HUES64 (cell line): Measurements from ENCODE around the gene SBF2.

Experiments
- H3K27ac ChIP-seq: 2 replicates; pipeline ENCODE4 v1.7.0; 2013; ENCODE audit warnings: low read depth, low read length, inconsistent platforms
- H3K27me3 ChIP-seq: 2 replicates; pipeline ENCODE4 v1.6.1; 2013; ENCODE audit warnings: mild to moderate bottlenecking, low read length; ENCODE audit not compliant: insufficient read depth
- H3K36me3 ChIP-seq: 2 replicates; pipeline ENCODE4 v1.6.1; 2013; ENCODE audit warnings: mild to moderate bottlenecking, low read length; ENCODE audit not compliant: insufficient read depth
- H3K4me1 ChIP-seq: 2 replicates; pipeline ENCODE4 v1.6.1; 2013; ENCODE audit warnings: mild to moderate bottlenecking, low read length, moderate library complexity; ENCODE audit not compliant: insufficient read depth
- H3K4me3 ChIP-seq: 2 replicates; pipeline ENCODE4 v1.5.1; 2013; ENCODE audit warnings: mild to moderate bottlenecking, low read length, moderate library complexity
- H3K9ac ChIP-seq: 2 replicates; pipeline ENCODE4 v1.6.1; 2013; ENCODE audit warnings: mild to moderate bottlenecking, low read depth, low read length
- H3K9me3 ChIP-seq: 2 replicates; pipeline ENCODE4 v1.6.1; 2013; ENCODE audit warnings: low read depth, low read length; ENCODE audit not compliant: insufficient read depth
- WGBS: fragments of 150-250, 120-280 bp; methylation state at CpG from one replicate; pipeline ENCODE4 v1.1.7; 2013; ENCODE audit warnings: missing lambda C conversion rate; 5-methylcytosine and 5-hydroxymethylcytosine counted together

SBF2 gene

GRCh38 chr11:9876331-9876730, 417.7 kb downstream of the SBF2 start:
- Histone ChIP-seq H3K36me3 (no peaks in the 10 kb centered on the region), H3K9me3 (peaks cover 12% of the 10 kb centered on the region), H3K4me3 (no peak overlapping the region), H3K4me1 (peaks cover 4% of the 10 kb centered on the region; the same call in 1 of the 2 replicates), H3K27ac (no peak overlapping the region), H3K9ac (no peak overlapping the region), H3K27me3 (no peaks in the 10 kb centered on the region)
- 90% methylated on average over 5 of the region's 5 CpGs for whole genome bisulfite sequencing

- Histone ChIP-seq H3K9me3 (peaks cover 12% of the 10 kb centered on the region), H3K27ac (no peak overlapping the region), H3K4me3 (no peak overlapping the region), H3K27me3 (no peaks in the 10 kb centered on the region), H3K9ac (no peak overlapping the region), H3K4me1 (peaks cover 4% of the 10 kb centered on the region; the same call in 1 of the 2 replicates), H3K36me3 (no peaks in the 10 kb centered on the region)
- 94% methylated on average over 6 of the region's 6 CpGs for WGBS
Measured at GRCh38 chr11:9875862-9876261, 418.2 kb downstream of the SBF2 start.

GRCh38 chr11:9875399-9875798, 418.6 kb downstream of the SBF2 start:
- H3K4me1 ChIP-seq = peaks cover 4% of the 10 kb centered on the region; the same call in 1 of the 2 replicates
- H3K9ac ChIP-seq = no peak overlapping the region
- no peak overlapping the region for H3K27ac ChIP-seq
- no peaks in the 10 kb centered on the region for H3K27me3 ChIP-seq
- H3K36me3 ChIP-seq = no peaks in the 10 kb centered on the region; the same call in 1 of the 2 replicates
- 89% methylated on average over 1 of the region's 1 CpG for WGBS
- H3K4me3 ChIP-seq = no peak overlapping the region
- H3K9me3 ChIP-seq = peaks cover 13% of the 10 kb centered on the region

GRCh38 chr11:9874466-9874865, 419.6 kb downstream of the SBF2 start:
- Histone ChIP-seq H3K27me3 (no peaks in the 10 kb centered on the region), H3K36me3 (no peaks in the 10 kb centered on the region; the same call in 1 of the 2 replicates), H3K4me3 (no peak overlapping the region), H3K4me1 (peaks cover 4% of the 10 kb centered on the region; the same call in 1 of the 2 replicates), H3K27ac (no peak overlapping the region), H3K9ac (no peak overlapping the region), H3K9me3 (peaks cover 15% of the 10 kb centered on the region)

- no peak overlapping the region for H3K27ac ChIP-seq
- WGBS = 99% methylated on average over 3 of the region's 3 CpGs
Measured at GRCh38 chr11:9868641-9869040, 425.4 kb downstream of the SBF2 start.

GRCh38 chr11:9862981-9863380, 431.0 kb downstream of the SBF2 start:
- H3K36me3 ChIP-seq = no peaks in the 10 kb centered on the region
- H3K9ac ChIP-seq = no peak overlapping the region
- H3K4me3 ChIP-seq = no peak overlapping the region
- WGBS = 25% methylated on average over 2 of the region's 2 CpGs
- H3K27ac ChIP-seq = peak overlapping the region; percentile 71
- H3K27me3 ChIP-seq = no peaks in the 10 kb centered on the region
- peaks cover 35% of the 10 kb centered on the region for H3K4me1 ChIP-seq
- H3K9me3 ChIP-seq = no peaks in the 10 kb centered on the region

More at GRCh38 chr11:9868641-9869040, 425.4 kb downstream of the SBF2 start:
- no peak overlapping the region for H3K4me3 ChIP-seq
- peaks cover 6% of the 10 kb centered on the region; the same call in 1 of the 2 replicates for H3K4me1 ChIP-seq
- peaks cover 15% of the 10 kb centered on the region for H3K9me3 ChIP-seq
- H3K36me3 ChIP-seq = no peaks in the 10 kb centered on the region; the same call in 1 of the 2 replicates
- no peak overlapping the region for H3K9ac ChIP-seq
- H3K27me3 ChIP-seq = no peaks in the 10 kb centered on the region

GRCh38 chr11:9861860-9862725, 431.9 kb downstream of the SBF2 start:
- Histone ChIP-seq H3K27me3 (no peaks in the 10 kb centered on the region), H3K9me3 (no peaks in the 10 kb centered on the region), H3K4me1 (peaks cover 44% of the 10 kb centered on the region), H3K9ac (no peak overlapping the region), H3K27ac (no peak overlapping the region), H3K36me3 (no peaks in the 10 kb centered on the region), H3K4me3 (no peak overlapping the region)
- 86% methylated on average over 2 of the region's 4 CpGs for WGBS

- Histone ChIP-seq H3K9me3 (no peaks in the 10 kb centered on the region), H3K27me3 (no peaks in the 10 kb centered on the region), H3K9ac (no peak overlapping the region), H3K36me3 (peaks cover 18% of the 10 kb centered on the region), H3K27ac (no peak overlapping the region), H3K4me3 (no peak overlapping the region), H3K4me1 (peaks cover 45% of the 10 kb centered on the region)
- 97% methylated on average over 5 of the region's 5 CpGs for WGBS
Measured at GRCh38 chr11:9859554-9860305, 434.3 kb downstream of the SBF2 start.

- Histone ChIP-seq H3K4me3 (no peak overlapping the region), H3K9ac (no peak overlapping the region), H3K9me3 (no peaks in the 10 kb centered on the region), H3K27me3 (no peaks in the 10 kb centered on the region), H3K27ac (peak overlapping the region; percentile 9; the same call in 1 of the 2 replicates), H3K4me1 (peaks cover 45% of the 10 kb centered on the region), H3K36me3 (peaks cover 18% of the 10 kb centered on the region)
- WGBS = 12% methylated on average over 1 of the region's 2 CpGs
Measured at GRCh38 chr11:9858822-9859221, 435.2 kb downstream of the SBF2 start.

GRCh38 chr11:9858218-9858617, 435.8 kb downstream of the SBF2 start:
- peak overlapping the region; percentile 16; the same call in 1 of the 2 replicates for H3K27ac ChIP-seq
- H3K4me3 ChIP-seq = no peak overlapping the region
- H3K4me1 ChIP-seq = peaks cover 40% of the 10 kb centered on the region
- H3K9ac ChIP-seq = no peak overlapping the region
- H3K9me3 ChIP-seq = no peaks in the 10 kb centered on the region
- 66% methylated on average over 4 of the region's 4 CpGs for WGBS
- peaks cover 18% of the 10 kb centered on the region for H3K36me3 ChIP-seq
- H3K27me3 ChIP-seq = no peaks in the 10 kb centered on the region
